Panc1 (cell line): ENCODE data around the gene LRBA. TPM values are rescaled to one million over a fixed set of nuclear protein-coding genes. Genes with fewer than 3 reads are reported as not detected.
"Not testable (repeated sequence)": the region's sequence is repeated elsewhere in the genome, so short reads cannot be mapped to it uniquely, and the experiment has no call there.

Experiments
- ATAC-seq: fragments of 200-7000 bp; cut with Tn5 transposase; 2 replicates; pipeline ENCODE4 v1.9.1; 2020; ENCODE audit warnings: mild to moderate bottlenecking, moderate library complexity
- BruUV-seq: library from RNA; stranded (reverse); fragments of 400-500 nt; replicated peaks from 2 replicates; lab custom pipeline; 2021; lab: Mats Ljungman, UMichigan
- CTCF ChIA-PET: fragments of 300-600 bp; sonication (Branson Sonifier 250); formaldehyde crosslinking; loops from one replicate; lab custom pipeline; 2022; ENCODE audit warnings: antibody characterized with exemption; lab: Charles Lee
- POLR2A ChIA-PET: fragments of 300-600 bp; sonication (Branson Sonifier 250); formaldehyde crosslinking; loops from one replicate; lab custom pipeline; 2022; ENCODE audit warnings: antibody characterized with exemption; lab: Charles Lee
- DNase-seq: peaks from one replicate; pipeline ENCODE4 v3.0.0-alpha.2; 2010; ENCODE audit warnings: low read depth, low spot score
- H3K27ac ChIP-seq: 2 replicates; pipeline ENCODE4 v1.5.1; 2011; ENCODE audit warnings: mild to moderate bottlenecking, low read length, inconsistent platforms
- H3K27me3 ChIP-seq: fragments of 200-500 bp; sonication (Bioruptor generic); 2 replicates; pipeline ENCODE4 v1.6.0; 2014; ENCODE audit warnings: low read length, inconsistent platforms; ENCODE audit not compliant: control insufficient read depth, insufficient read depth
- H3K36me3 ChIP-seq: fragments of 200-500 bp; sonication (Bioruptor generic); 2 replicates; pipeline ENCODE4 v1.5.1; 2014; ENCODE audit warnings: inconsistent platforms, mild to moderate bottlenecking, low read length, moderate library complexity; ENCODE audit not compliant: control insufficient read depth, insufficient read depth
- H3K4me1 ChIP-seq: 2 replicates; pipeline ENCODE4 v1.5.1; 2011; ENCODE audit warnings: inconsistent platforms, mild to moderate bottlenecking, low read length, moderate library complexity; ENCODE audit not compliant: control insufficient read depth, insufficient read depth
- H3K4me3 ChIP-seq, 2 experiments: 2 replicates each; pipeline ENCODE4 v1.5.1; 2011 to 2012; ENCODE audit warnings: low read depth in 2 of 2, low read length in 2 of 2, mild to moderate bottlenecking in 2 of 2, inconsistent platforms in 1 of 2, moderate library complexity in 1 of 2
- H3K9me3 ChIP-seq: fragments of 200-500 bp; sonication (Bioruptor generic); 2 replicates; pipeline ENCODE4 v1.5.1; 2014; ENCODE audit warnings: low read depth, mild to moderate bottlenecking, inconsistent platforms, low read length, moderate library complexity; ENCODE audit not compliant: control insufficient read depth, insufficient read depth
- SIN3A ChIP-seq: IDR thresholded peaks from 2 replicates; pipeline ENCODE4 v1.6.1; 2012; ENCODE audit warnings: low read depth, mild to moderate bottlenecking, low read length, moderate library complexity, borderline replicate concordance; ENCODE audit not compliant: insufficient read depth
- in situ Hi-C: cut with HindIII; loops from 2 replicates; pipeline ENCODE4 v1.10.0; 2016; ENCODE audit warnings: low sequenced_read_pairs, low pct_unique_long_range_greater_than_20kb
- intact Hi-C: fragments of 100-400 bp; cut with micrococcal nuclease; formaldehyde crosslinking; loops from one replicate; pipeline ENCODE4 v1.10.0; 2022; ENCODE audit not compliant: unreplicated experiment
- total RNA-seq: library from RNA; stranded (reverse); gene quantifications from one replicate; pipeline ENCODE4 v1.2.1, GENCODE V29; 2021; ENCODE audit not compliant: unreplicated experiment
- TF ChIP-seq, protein P1 (sequence below): fragments of 450-650 bp; IDR thresholded peaks from 2 replicates; pipeline ENCODE4 v1.5.1; 2017; ENCODE audit warnings: mild to moderate bottlenecking
- TF ChIP-seq, protein P2 (sequence below), 2 experiments: IDR thresholded peaks; 2 replicates each; pipeline ENCODE4 v1.6.1; 2011 to 2012; ENCODE audit warnings: low read depth in 2 of 2, control low read depth in 1 of 2, low read length in 1 of 2, mild to moderate bottlenecking in 1 of 2, moderate library complexity in 1 of 2; ENCODE audit not compliant: insufficient read depth in 1 of 2

Gene LRBA
- total RNA-seq, 1 experiment from 2014 or later, result 26.4 TPM

DNA sequence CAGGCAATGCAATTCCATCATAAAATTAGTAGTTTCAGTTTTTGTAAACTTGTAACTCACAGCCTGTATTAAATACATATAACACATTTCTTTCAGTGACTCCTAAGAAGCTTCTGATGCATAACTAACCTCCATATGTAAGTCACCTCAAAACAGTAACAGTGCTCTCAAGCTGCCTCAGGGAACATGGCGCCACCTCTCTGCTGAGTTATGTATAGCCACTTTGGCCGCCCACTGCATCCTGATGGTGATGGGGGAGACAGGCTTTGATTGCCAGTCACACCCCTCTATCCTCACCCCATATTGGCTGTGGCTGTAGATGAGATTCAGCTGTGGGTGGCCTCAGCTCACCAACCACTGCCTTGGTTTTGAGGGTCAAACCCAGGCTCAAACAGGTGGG, 54.3 kb downstream of the LRBA start:
- H3K27me3 ChIP-seq, result no peaks in the 10 kb centered on the region
- no TSS peak for BruUV-seq
- H3K4me1 ChIP-seq, result no peaks in the 10 kb centered on the region
- in situ Hi-C loops (no loop called here), intact Hi-C loops (no loop called here)
- DNase-seq, result no peak
- no peak overlapping the region for H3K27ac ChIP-seq
- H3K36me3 ChIP-seq, result no peaks in the 10 kb centered on the region
- no peaks in the 10 kb centered on the region for H3K9me3 ChIP-seq
- POLR2A ChIA-PET, result no interaction called here
- CTCF ChIA-PET, result interaction anchor here (0.5 to 0.7 kb wide), 4 partner anchors 41 to 286 kb away, joined by 3 to 9 read pairs (median 6); no protein-coding TSS in a partner anchor
- H3K4me3 ChIP-seq, result no peak overlapping the region
- TF ChIP-seq, protein P1, sequence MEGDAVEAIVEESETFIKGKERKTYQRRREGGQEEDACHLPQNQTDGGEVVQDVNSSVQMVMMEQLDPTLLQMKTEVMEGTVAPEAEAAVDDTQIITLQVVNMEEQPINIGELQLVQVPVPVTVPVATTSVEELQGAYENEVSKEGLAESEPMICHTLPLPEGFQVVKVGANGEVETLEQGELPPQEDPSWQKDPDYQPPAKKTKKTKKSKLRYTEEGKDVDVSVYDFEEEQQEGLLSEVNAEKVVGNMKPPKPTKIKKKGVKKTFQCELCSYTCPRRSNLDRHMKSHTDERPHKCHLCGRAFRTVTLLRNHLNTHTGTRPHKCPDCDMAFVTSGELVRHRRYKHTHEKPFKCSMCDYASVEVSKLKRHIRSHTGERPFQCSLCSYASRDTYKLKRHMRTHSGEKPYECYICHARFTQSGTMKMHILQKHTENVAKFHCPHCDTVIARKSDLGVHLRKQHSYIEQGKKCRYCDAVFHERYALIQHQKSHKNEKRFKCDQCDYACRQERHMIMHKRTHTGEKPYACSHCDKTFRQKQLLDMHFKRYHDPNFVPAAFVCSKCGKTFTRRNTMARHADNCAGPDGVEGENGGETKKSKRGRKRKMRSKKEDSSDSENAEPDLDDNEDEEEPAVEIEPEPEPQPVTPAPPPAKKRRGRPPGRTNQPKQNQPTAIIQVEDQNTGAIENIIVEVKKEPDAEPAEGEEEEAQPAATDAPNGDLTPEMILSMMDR, result peak; percentile 64
- TF ChIP-seq, protein P2, sequence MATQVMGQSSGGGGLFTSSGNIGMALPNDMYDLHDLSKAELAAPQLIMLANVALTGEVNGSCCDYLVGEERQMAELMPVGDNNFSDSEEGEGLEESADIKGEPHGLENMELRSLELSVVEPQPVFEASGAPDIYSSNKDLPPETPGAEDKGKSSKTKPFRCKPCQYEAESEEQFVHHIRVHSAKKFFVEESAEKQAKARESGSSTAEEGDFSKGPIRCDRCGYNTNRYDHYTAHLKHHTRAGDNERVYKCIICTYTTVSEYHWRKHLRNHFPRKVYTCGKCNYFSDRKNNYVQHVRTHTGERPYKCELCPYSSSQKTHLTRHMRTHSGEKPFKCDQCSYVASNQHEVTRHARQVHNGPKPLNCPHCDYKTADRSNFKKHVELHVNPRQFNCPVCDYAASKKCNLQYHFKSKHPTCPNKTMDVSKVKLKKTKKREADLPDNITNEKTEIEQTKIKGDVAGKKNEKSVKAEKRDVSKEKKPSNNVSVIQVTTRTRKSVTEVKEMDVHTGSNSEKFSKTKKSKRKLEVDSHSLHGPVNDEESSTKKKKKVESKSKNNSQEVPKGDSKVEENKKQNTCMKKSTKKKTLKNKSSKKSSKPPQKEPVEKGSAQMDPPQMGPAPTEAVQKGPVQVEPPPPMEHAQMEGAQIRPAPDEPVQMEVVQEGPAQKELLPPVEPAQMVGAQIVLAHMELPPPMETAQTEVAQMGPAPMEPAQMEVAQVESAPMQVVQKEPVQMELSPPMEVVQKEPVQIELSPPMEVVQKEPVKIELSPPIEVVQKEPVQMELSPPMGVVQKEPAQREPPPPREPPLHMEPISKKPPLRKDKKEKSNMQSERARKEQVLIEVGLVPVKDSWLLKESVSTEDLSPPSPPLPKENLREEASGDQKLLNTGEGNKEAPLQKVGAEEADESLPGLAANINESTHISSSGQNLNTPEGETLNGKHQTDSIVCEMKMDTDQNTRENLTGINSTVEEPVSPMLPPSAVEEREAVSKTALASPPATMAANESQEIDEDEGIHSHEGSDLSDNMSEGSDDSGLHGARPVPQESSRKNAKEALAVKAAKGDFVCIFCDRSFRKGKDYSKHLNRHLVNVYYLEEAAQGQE (IDR thresholded peaks at IDR 0.05; ENCODE audit: insufficient read depth in 1 of 2, low read depth in 2 of 2, low read length in 1 of 2), result no peak
- peak; percentile 69; the same call in 1 of the 2 replicates for ATAC-seq

DNA sequence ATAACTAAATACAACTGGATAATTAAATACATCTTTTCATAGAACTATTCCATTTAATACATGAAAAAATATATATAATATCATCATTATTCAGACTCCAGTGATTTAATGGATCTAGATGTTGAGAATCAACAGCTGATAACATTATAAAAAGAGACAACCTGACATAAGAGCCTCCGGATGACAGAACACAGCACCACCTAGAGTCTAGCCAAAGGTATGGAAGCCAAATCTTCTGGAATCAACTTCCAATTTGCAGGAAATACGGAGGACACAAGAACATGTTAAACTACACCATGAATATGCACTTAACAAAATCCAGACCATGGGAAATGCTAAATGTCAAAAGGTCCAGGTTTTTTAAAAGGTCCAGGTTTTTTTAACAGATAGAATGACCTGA, 55.0 kb downstream of the LRBA start:
- no peak overlapping the region for H3K27ac ChIP-seq
- ATAC-seq (no peak), DNase-seq (no peak)
- TF ChIP-seq, protein P1, result peak; percentile 13; the same call in 1 of the 2 replicates
- TF ChIP-seq SIN3A, result no peak
- BruUV-seq, result no TSS peak
- no peaks in the 10 kb centered on the region for H3K27me3 ChIP-seq
- ChIA-PET CTCF (interaction anchor here (0.6 kb wide), 2 partner anchors 22 to 93 kb away, joined by 7 to 9 read pairs; no protein-coding TSS in a partner anchor), POLR2A (no interaction called here)
- no peaks in the 10 kb centered on the region for H3K36me3 ChIP-seq
- H3K9me3 ChIP-seq, result no peaks in the 10 kb centered on the region
- no peak overlapping the region for H3K4me3 ChIP-seq
- intact Hi-C loops (no loop called here), in situ Hi-C loops (no loop called here)
- H3K4me1 ChIP-seq, result no peaks in the 10 kb centered on the region

DNA sequence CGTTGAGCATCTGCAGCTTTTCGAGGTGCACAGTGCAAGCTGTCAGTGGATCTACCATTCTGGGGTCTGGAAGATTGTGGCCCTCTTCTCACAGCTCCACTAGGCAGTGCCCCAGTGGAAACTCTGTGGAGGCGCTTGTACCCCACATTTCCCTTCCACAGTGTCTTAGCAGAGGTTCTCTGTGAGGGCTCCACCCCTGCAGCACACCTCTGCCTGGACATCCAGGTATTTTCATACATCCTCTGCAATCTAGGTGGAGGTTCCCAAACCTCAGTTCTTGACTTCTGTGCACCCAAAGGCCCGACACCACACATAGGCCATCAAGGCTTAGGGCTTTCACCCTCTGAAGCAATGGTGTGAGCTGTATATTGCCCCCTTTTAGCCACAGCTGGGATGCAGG, 57.1 kb downstream of the LRBA start:
- H3K27ac ChIP-seq, H3K9me3 ChIP-seq, POLR2A ChIA-PET, in situ Hi-C loops, DNase-seq, H3K4me3 ChIP-seq, H3K36me3 ChIP-seq, H3K4me1 ChIP-seq, H3K27me3 ChIP-seq, intact Hi-C loops, ATAC-seq, BruUV-seq, CTCF ChIA-PET: not testable (repeated sequence)

DNA sequence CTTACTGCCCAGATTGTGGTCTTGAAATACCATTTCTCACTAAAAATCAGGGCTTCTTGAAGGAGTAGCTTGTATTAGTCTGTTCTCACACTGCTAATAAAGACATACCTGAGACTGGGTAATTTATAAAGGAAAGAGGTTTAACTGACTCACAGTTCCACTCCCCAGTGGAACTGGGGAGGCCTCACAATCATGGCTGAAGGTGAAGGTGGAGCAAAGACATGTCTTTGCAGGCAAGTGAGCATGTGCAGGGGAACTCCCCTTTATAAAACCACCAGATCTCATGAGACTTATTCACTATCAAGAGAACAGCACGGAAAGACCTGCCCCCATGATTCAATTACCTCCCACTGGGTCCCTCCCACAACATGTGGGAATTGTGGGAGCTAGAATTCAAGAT, 58.0 kb downstream of the LRBA start:
- H3K27me3 ChIP-seq, H3K4me1 ChIP-seq, POLR2A ChIA-PET, H3K4me3 ChIP-seq, ATAC-seq, DNase-seq, H3K27ac ChIP-seq, BruUV-seq, CTCF ChIA-PET, intact Hi-C loops, H3K36me3 ChIP-seq, in situ Hi-C loops, H3K9me3 ChIP-seq: not testable (repeated sequence)

DNA sequence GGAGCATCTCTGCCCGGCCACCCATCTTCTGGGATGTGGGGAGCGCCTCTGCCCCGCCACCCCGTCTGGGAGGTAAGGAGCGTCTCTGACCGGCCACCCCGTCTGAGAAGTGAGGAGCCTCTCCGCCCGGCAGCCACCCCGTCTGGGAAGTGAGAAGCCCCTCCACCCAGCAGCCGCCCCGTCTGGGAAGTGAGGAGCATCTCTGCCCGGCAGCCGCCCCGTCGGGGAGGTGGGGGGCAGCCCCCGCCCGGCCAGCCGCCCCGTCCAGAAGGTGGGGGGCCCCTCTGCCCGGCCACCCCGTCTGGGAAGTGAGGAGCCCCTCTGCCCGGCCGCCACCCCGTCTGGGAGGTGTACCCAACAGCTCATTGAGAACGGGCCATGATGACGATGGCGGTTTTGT, 61.2 kb downstream of the LRBA start:
- H3K4me1 ChIP-seq, CTCF ChIA-PET, BruUV-seq, H3K4me3 ChIP-seq, H3K36me3 ChIP-seq, POLR2A ChIA-PET, DNase-seq, H3K27me3 ChIP-seq, H3K9me3 ChIP-seq, ATAC-seq, in situ Hi-C loops, H3K27ac ChIP-seq, intact Hi-C loops: not testable (repeated sequence)
